Esophagus muscularis mucosa (tissue), 4 donors: ENCODE measurements around the gene PAIP1. TPM values are rescaled to one million over a fixed set of nuclear protein-coding genes. Genes with fewer than 3 reads are reported as not detected.

Experiments used
- DNase-seq: peaks from one replicate; pipeline ENCODE4 v3.0.0-alpha.2; 2017; ENCODE audit errors: extremely low spot score
- H3K27ac ChIP-seq, 4 donors: fragments of 200-600 bp; sonication (generic); replicated peaks in 1 of 4; 1 replicate in 3 of 4; 2 replicates in 1 of 4; pipeline ENCODE4 v1.5.1; 2016 to 2019; ENCODE audit warnings: mild to moderate bottlenecking in 1 of 4
- H3K27me3 ChIP-seq, 4 donors: fragments of 200-600 bp; sonication (generic); one replicate each; pipeline versions ENCODE4 v1.5.1 to v1.6.0; 2016 to 2019
- H3K36me3 ChIP-seq, 4 donors: fragments of 200-600 bp; sonication (generic); one replicate each; pipeline ENCODE4 v1.5.1; 2016 to 2019
- H3K4me1 ChIP-seq, 4 donors: fragments of 200-600 bp; sonication (generic); one replicate each; pipeline ENCODE4 v1.5.1; 2016 to 2019
- H3K4me3 ChIP-seq, 4 donors: fragments of 200-600 bp; sonication (generic); 1 replicate in 2 of 4; 2 replicates in 2 of 4; pipeline ENCODE4 v1.5.1; 2016 to 2019; ENCODE audit warnings: mild to moderate bottlenecking in 4 of 4, moderate library complexity in 1 of 4
- H3K9me3 ChIP-seq, 4 donors: fragments of 200-600 bp; sonication (generic); 1 replicate in 3 of 4; 2 replicates in 1 of 4; pipeline ENCODE4 v1.5.1; 2016 to 2019
- EP300 ChIP-seq: sonication (generic); formaldehyde crosslinking; IDR thresholded peaks from one replicate; pipeline ENCODE4 v1.6.1; 2017; ENCODE audit warnings: antibody characterized with exemption
- POLR2A ChIP-seq: fragments of 450-650 bp; IDR thresholded peaks from one replicate; pipeline ENCODE4 v1.6.1; 2017; ENCODE audit warnings: antibody characterized with exemption, moderate library complexity, mild to moderate bottlenecking, low read depth
- POLR2AphosphoS5 ChIP-seq, 2 donors: sonication (generic); formaldehyde crosslinking; IDR thresholded peaks; one replicate each; pipeline ENCODE4 v1.6.1; 2017; ENCODE audit warnings: antibody characterized with exemption in 2 of 2
- WGBS: methylation state at CpG from one replicate; pipeline ENCODE4 v1.1.5; 2018; 5-methylcytosine and 5-hydroxymethylcytosine counted together
- intact Hi-C: fragments of 100-400 bp; cut with DNase I; formaldehyde crosslinking; loops from one replicate; pipeline ENCODE4 v1.15.1; 2023
- total RNA-seq, 4 donors: library from RNA; depleted of rRNA; stranded (reverse); fragments of >200 nt; gene quantifications; one replicate each; pipeline versions ENCODE4 v1.1.0 to v1.2.1, GENCODE V29; 2016
- TF ChIP-seq, protein P1 (sequence below), 3 experiments: fragments of 200-600 bp in 2 of 3; fragments of 450-650 bp in 1 of 3; sonication (generic) in 2 of 3; IDR thresholded peaks; one replicate each; pipeline ENCODE4 v1.5.1; 2017 to 2019; ENCODE audit warnings: antibody characterized with exemption in 3 of 3, mild to moderate bottlenecking in 2 of 3, moderate library complexity in 1 of 3

Gene PAIP1
- total RNA-seq, 4 donors from 2014 or later, result 81.4 to 135 (median 106) TPM

DNA sequence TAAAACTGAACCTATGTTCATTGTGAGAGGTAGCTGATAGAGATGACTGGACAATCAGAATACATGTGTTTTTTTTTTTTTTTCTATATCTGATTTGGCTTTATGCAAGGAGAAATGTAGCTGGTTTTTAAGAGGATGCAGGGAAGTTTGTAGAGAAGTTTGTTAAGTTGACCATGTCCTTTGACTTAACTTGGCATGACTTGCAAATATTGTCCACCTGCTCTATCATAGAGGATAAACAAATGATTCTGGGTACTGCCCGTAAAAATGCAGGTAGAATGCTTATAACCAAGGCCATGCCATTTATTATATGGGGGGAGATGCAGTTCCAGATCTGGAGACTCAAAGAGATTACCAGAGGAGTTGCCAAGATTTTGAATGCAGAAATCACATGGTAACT is 32.4 kb upstream of the PAIP1 start:
- WGBS, result 79% methylated on average over 1 of the region's 1 CpG
- no peaks in the 10 kb centered on the region for H3K9me3 ChIP-seq
- H3K36me3 ChIP-seq, result peaks cover 0 to 10% (median 0%) of the 10 kb centered on the region in 4 donors
- DNase-seq, result no peak
- H3K4me1 ChIP-seq, result peaks cover 0 to 3% (median 0%) of the 10 kb centered on the region in 4 donors
- no peak overlapping the region for H3K4me3 ChIP-seq
- intact Hi-C loops, result no loop called here
- no peaks in the 10 kb centered on the region for H3K27me3 ChIP-seq
- TF ChIP-seq POLR2A, result no peak
- no peak for TF ChIP-seq EP300
- TF ChIP-seq, protein P1, sequence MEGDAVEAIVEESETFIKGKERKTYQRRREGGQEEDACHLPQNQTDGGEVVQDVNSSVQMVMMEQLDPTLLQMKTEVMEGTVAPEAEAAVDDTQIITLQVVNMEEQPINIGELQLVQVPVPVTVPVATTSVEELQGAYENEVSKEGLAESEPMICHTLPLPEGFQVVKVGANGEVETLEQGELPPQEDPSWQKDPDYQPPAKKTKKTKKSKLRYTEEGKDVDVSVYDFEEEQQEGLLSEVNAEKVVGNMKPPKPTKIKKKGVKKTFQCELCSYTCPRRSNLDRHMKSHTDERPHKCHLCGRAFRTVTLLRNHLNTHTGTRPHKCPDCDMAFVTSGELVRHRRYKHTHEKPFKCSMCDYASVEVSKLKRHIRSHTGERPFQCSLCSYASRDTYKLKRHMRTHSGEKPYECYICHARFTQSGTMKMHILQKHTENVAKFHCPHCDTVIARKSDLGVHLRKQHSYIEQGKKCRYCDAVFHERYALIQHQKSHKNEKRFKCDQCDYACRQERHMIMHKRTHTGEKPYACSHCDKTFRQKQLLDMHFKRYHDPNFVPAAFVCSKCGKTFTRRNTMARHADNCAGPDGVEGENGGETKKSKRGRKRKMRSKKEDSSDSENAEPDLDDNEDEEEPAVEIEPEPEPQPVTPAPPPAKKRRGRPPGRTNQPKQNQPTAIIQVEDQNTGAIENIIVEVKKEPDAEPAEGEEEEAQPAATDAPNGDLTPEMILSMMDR (IDR thresholded peaks at IDR 0.05), result no peak
- no peak for TF ChIP-seq POLR2AphosphoS5 (IDR thresholded peaks at IDR 0.05)
- no peak overlapping the region for H3K27ac ChIP-seq

DNA sequence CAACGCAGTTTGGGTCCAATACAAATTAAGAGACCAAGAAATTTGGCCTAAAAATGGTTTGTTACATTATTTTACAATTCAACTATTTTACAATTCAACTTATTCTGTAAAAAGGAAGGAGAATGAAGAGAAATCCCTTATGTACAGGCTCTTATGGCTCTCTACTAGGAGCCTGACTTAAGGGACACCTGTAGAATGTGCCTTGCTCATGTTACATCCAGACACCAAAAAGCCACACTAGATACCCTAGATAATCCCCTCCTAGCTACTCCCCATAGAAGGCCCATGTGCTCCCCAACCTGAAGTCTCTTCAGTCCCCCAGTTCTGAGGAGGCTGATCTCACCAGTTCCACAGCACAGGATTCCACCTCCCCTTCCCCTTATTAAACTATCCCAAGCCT is 32.0 kb upstream of the PAIP1 start:
- no peaks in the 10 kb centered on the region for H3K9me3 ChIP-seq
- DNase-seq, result no peak
- H3K27ac ChIP-seq, result no peak overlapping the region
- H3K27me3 ChIP-seq, result no peaks in the 10 kb centered on the region
- intact Hi-C loops, result no loop called here
- H3K36me3 ChIP-seq, result peaks cover 0 to 10% (median 0%) of the 10 kb centered on the region in 4 donors
- peaks cover 0 to 3% (median 0%) of the 10 kb centered on the region in 4 donors for H3K4me1 ChIP-seq
- TF ChIP-seq, protein P1 (IDR thresholded peaks at IDR 0.05), result no peak
- TF ChIP-seq POLR2A (no peak), POLR2AphosphoS5 (IDR thresholded peaks at IDR 0.05) (no peak), EP300 (no peak)
- H3K4me3 ChIP-seq, result no peak overlapping the region
- WGBS, result 64% methylated on average over 1 of the region's 1 CpG

DNA sequence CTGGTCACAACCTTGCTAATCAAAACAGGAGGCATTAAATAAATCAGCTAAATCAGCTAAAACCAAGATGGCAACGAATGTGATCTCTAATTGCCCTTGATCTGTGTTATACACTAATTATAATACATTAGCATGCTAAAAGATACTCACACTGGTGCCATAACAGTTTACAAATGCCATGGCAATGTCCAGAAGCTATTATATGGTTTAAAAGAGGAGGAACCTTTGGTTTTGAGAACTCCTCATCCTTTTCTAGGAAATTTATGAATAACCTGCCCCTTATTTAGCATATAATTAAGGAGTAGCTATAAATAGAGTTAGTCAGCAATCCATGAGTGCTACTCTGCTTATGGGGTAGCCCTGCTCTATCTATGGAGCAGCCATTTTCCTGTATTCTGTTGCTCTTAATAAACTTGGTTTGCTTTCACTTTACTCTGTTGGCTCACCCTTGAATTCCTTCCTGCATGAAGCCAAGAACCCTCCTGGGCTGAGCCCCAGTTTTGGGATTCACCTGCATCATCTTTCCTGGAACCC is 27.4 kb upstream of the PAIP1 start:
- intact Hi-C loops, result no loop called here
- no peak overlapping the region for H3K27ac ChIP-seq
- WGBS, result 84% methylated on average over 1 of the region's 1 CpG
- no peak for DNase-seq
- H3K27me3 ChIP-seq, result no peaks in the 10 kb centered on the region
- TF ChIP-seq, protein P1 (IDR thresholded peaks at IDR 0.05), result no peak
- TF ChIP-seq POLR2A (no peak), POLR2AphosphoS5 (IDR thresholded peaks at IDR 0.05) (no peak), EP300 (no peak)
- H3K9me3 ChIP-seq, result no peaks in the 10 kb centered on the region
- H3K36me3 ChIP-seq, result peaks cover 0 to 19% (median 6%) of the 10 kb centered on the region in 4 donors
- no peak overlapping the region for H3K4me3 ChIP-seq
- no peaks in the 10 kb centered on the region for H3K4me1 ChIP-seq

- H3K4me1 ChIP-seq, result no peaks in the 10 kb centered on the region
- no peak for DNase-seq
- H3K27me3 ChIP-seq, result no peaks in the 10 kb centered on the region
- intact Hi-C loops, result no loop called here
- TF ChIP-seq POLR2AphosphoS5 (IDR thresholded peaks at IDR 0.05) (no peak), POLR2A (no peak), EP300 (no peak)
- TF ChIP-seq, protein P1 (IDR thresholded peaks at IDR 0.05), result no peak
- H3K36me3 ChIP-seq, result peaks cover 0 to 19% (median 6%) of the 10 kb centered on the region in 4 donors
- no peaks in the 10 kb centered on the region for H3K9me3 ChIP-seq
- no peak overlapping the region for H3K4me3 ChIP-seq
- no peak overlapping the region for H3K27ac ChIP-seq
These were observed 26.8 kb upstream of the PAIP1 start for GRCh38 chr5:43583724-43584123.
